Psoas muscle (tissue), 8 donors: ENCODE results near the gene RAD9A. TPM values are rescaled to one million over a fixed set of nuclear protein-coding genes. Genes with fewer than 3 reads are reported as not detected.

Experiments
- ATAC-seq, 4 donors: fragments of 200-7000 bp; cut with Tn5 transposase; one replicate each; pipeline ENCODE4 v1.9.1; 2020; ENCODE audit warnings: moderate library complexity in 3 of 4, mild to moderate bottlenecking in 2 of 4
- DNase-seq, 2 donors: peaks; one replicate each; pipeline ENCODE4 v3.0.0-alpha.2; 2020
- H3K27ac ChIP-seq: fragments of 200-600 bp; one replicate; pipeline ENCODE4 v1.8.0; 2022
- H3K27me3 ChIP-seq, 3 donors: fragments of 200-600 bp in 1 of 3; one replicate each; pipeline versions ENCODE4 v1.6.1 to v1.8.0; 2013 to 2022; ENCODE audit warnings: low read length in 2 of 3, mild to moderate bottlenecking in 2 of 3, moderate library complexity in 1 of 3; ENCODE audit not compliant: insufficient read depth in 3 of 3
- H3K36me3 ChIP-seq, 2 donors: fragments of 200-600 bp in 1 of 2; one replicate each; pipeline versions ENCODE4 v1.6.1 to v1.8.0; 2013 to 2022; ENCODE audit warnings: low read depth in 1 of 2, mild to moderate bottlenecking in 1 of 2, moderate library complexity in 1 of 2; ENCODE audit not compliant: insufficient read depth in 1 of 2
- H3K4me1 ChIP-seq: fragments of 200-600 bp; one replicate; pipeline ENCODE4 v1.8.0; 2022
- H3K4me3 ChIP-seq: fragments of 200-600 bp; one replicate; pipeline ENCODE4 v1.8.0; 2022; ENCODE audit warnings: mild to moderate bottlenecking
- H3K9me3 ChIP-seq: fragments of 200-600 bp; one replicate; pipeline ENCODE4 v1.8.0; 2022
- CTCF ChIP-seq: fragments of 200-600 bp; IDR thresholded peaks from one replicate; pipeline ENCODE4 v1.8.0; 2022; ENCODE audit warnings: antibody characterized with exemption
- WGBS, 3 donors: extraction: QIAGEN DNeasy Blood & Tissue Kit; methylation state at CpG; one replicate each; pipeline versions ENCODE4 v1.1.6 to v1.1.7; 2013; 5-methylcytosine and 5-hydroxymethylcytosine counted together
- intact Hi-C, 2 donors: fragments of 100-400 bp; cut with DNase I; formaldehyde crosslinking; loops; one replicate each; pipeline versions ENCODE4 v1.11.0 to v1.14.2; 2022
- polyA plus RNA-seq, 3 donors: library from polyadenylated mRNA; stranded (reverse); fragments of 200-250 nt; gene quantifications; one replicate each; pipeline ENCODE4 v1.2.3, GENCODE V29; 2013
- total RNA-seq, 4 donors: library from RNA; stranded (reverse); fragmentation: NEBNext Ultra II Directional in 2 of 4; extraction: Animal tissue kit (Norgen Biotek cat#: 25700) in 2 of 4; gene quantifications; one replicate each; pipeline versions ENCODE4 v1.2.1 to v1.2.4, GENCODE V29; 2021 to 2023
- donor health status: healthy with polysubstance abuse.
- donor health status: DM: no; HTN: no; CAD: no; lungs with moderate emphysema.
- donor health status: Bipolar disorder and iron deficiency.
- donor health status: healthy.
- donor health status: DM: yes; HTN: yes; CAD: no.
- donor health status: DM: no; HTN: no; CAD: no.
- donor health status: DM: no; HTN: no; CAD: no.
- donor health status: DM: yes; HTN: yes; CAD: no.

The RAD9A gene
- total and polyA plus RNA-seq, 7 donors = 1.8 to 12.3 (median 6.7) TPM

- ATAC-seq (no peak), DNase-seq (no peak)
- H3K27ac ChIP-seq = no peak overlapping the region
- intact Hi-C loops = loop anchor here (1.0 to 2.0 kb wide), 3 partner anchors 24 to 149 kb away; no protein-coding TSS in a partner anchor
- no peak for TF ChIP-seq CTCF
- no peaks in the 10 kb centered on the region for H3K27me3 ChIP-seq
- no peaks in the 10 kb centered on the region for H3K9me3 ChIP-seq
- WGBS, 3 donors = 78 to 82% (median 80%) methylated on average over 12 of the region's 12 CpGs
- no peaks in the 10 kb centered on the region for H3K36me3 ChIP-seq
- no peak overlapping the region for H3K4me3 ChIP-seq
- peaks cover 36% of the 10 kb centered on the region for H3K4me1 ChIP-seq
Measured at GRCh38 chr11:67357831-67358670, 33.7 kb upstream of the RAD9A start.

DNA sequence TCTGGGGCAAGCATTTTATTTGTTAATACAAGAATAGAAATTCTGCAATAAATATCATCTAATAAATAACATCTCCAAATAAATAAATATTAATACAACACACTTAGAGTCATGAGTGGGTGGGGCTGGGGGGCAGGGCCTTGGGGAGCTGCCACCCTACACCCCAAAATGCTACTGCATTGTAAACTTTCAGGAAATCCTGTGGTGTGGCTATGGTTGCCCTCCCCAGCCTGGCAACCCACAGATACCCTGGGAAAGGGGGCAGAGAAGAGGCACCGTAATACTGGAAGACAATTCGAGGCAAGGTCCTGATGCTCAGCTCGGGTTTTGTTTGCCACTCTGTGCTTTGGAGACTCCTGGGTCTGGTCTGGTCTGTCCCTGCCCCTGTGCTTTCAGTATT is 27.6 kb upstream of the RAD9A start:
- Histone ChIP-seq H3K27ac (no peak overlapping the region), H3K27me3 (peaks cover 0 to 25% (median 6%) of the 10 kb centered on the region in 3 donors), H3K4me1 (no peaks in the 10 kb centered on the region), H3K9me3 (no peaks in the 10 kb centered on the region), H3K4me3 (no peak overlapping the region), H3K36me3 (no peaks in the 10 kb centered on the region)
- DNase-seq = no peak
- intact Hi-C loops = no loop called here
- TF ChIP-seq CTCF = no peak
- no peak for ATAC-seq
- WGBS, 3 donors = 95 to 97% (median 95%) methylated on average over 3 of the region's 3 CpGs

DNA sequence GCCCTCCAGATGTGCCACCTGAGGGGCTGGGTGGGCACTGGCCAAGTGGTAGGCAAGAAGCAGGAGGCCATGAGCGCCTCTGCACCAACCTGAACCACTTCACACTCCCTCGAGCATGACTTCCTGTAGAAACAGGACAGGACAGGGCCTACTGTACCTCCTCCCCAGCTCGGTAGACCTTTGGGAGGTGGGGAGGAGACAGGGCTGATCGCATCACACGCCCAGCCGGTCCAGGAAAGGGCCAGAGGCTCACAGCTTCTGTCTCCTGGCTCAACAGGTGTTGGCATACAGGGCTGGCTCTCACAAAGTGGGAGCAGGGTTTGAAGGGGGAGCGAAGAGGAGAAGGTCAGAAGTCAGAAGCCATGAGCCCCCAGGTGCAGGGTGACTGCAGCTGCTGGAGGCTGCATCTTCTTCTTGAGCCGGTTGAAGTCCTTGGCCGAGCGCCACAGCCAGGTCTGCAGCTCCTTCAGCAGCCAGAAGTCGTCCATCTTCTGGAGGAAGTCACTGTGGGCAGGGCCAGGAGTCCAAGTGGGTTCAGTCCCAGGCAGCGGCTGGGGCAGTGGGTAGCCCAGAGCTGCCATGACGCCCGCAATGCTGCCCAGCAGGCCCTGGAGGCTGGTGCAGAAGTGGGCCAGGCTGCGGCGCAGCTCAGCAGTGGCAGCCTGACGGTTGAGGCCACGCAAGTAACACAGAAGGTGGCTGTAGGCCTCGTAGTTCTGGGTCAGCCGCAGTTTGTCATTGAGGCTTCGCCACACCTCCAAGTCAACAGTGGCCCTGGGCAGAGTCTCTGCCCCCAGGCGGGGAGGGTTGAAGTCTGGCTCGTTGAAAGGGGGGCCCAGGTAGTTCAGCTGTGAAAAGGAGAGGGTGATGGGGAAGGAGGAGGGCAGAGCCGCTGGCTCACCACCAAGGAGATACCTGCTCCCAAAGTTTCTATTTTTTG is 26.7 kb upstream of the RAD9A start:
- no peaks in the 10 kb centered on the region for H3K4me1 ChIP-seq
- H3K9me3 ChIP-seq = no peaks in the 10 kb centered on the region
- ATAC-seq (no peak), DNase-seq (no peak)
- H3K36me3 ChIP-seq = no peaks in the 10 kb centered on the region
- intact Hi-C loops = no loop called here
- WGBS, 3 donors = 88 to 93% (median 92%) methylated on average over 24 of the region's 24 CpGs
- H3K27ac ChIP-seq = no peak overlapping the region
- no peak overlapping the region for H3K4me3 ChIP-seq
- no peak for TF ChIP-seq CTCF
- peaks cover 0 to 25% (median 6%) of the 10 kb centered on the region in 3 donors for H3K27me3 ChIP-seq

GRCh38 chr11:67365736-67366444 is 25.9 kb upstream of the RAD9A start:
- no peak overlapping the region for H3K4me3 ChIP-seq
- no peak overlapping the region for H3K27ac ChIP-seq
- DNase-seq (no peak), ATAC-seq (no peak)
- no peaks in the 10 kb centered on the region for H3K4me1 ChIP-seq
- H3K27me3 ChIP-seq = peaks cover 0 to 28% (median 6%) of the 10 kb centered on the region in 3 donors
- H3K9me3 ChIP-seq = no peaks in the 10 kb centered on the region
- intact Hi-C loops = no loop called here
- no peaks in the 10 kb centered on the region for H3K36me3 ChIP-seq
- TF ChIP-seq CTCF = no peak
- 68 to 76% (median 69%) methylated on average over 14 of the region's 14 CpGs for WGBS, 3 donors
